ENCODE data around the gene FGD2. TPM values are rescaled to one million over a fixed set of nuclear protein-coding genes. Genes with fewer than 3 reads are reported as not detected.

Gene FGD2
- polyA plus RNA-seq, 2 donors = 4.1 to 4.3 TPM

DNA sequence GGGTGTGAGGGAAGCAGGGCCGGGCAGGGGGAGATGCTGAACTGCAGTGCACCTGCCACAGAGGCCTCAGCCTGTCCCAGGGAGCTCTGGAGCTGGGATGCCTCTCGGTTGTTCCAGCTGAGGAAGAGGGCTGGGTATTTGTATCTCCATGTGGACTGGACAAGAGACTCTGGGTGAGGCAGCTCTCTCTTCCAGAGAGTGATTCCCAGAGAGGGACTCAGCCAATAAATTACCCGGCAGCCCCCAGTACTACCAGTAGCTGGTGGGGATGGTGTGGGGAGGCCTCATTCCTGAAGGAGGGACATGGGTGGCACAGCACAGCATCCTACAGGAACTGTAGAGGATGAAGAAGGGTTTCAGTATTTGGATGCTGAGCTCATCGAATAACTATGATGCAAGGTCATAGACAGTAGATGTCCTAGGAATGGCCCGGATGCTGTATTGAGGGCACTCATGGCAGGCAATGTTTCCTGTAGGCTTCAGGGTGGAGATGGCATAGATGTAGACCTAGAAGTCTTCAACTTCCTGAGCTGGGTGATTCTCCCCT is 1.4 kb downstream of the FGD2 start:
- Histone ChIP-seq H3K4me3 (ENCODE audit: low read depth in 1 of 2, low read length in 2 of 2) (no peak overlapping the region), H3K27me3 (ENCODE audit: control insufficient read depth in 1 of 2, insufficient read depth in 2 of 2, low read length in 2 of 2) (no peaks in the 10 kb centered on the region), H3K27ac (ENCODE audit: low read depth in 2 of 2, low read length in 1 of 2) (peak overlapping the region in 1 of 2 donors; percentile 61), H3K4me1 (ENCODE audit: control insufficient read depth in 2 of 2, insufficient read depth in 2 of 2, low read length in 1 of 2) (peaks cover 0 to 6% of the 10 kb centered on the region in 2 donors), H3K36me3 (ENCODE audit: control insufficient read depth in 2 of 2, insufficient read depth in 2 of 2, low read length in 1 of 2) (no peaks in the 10 kb centered on the region), H3K9me3 (ENCODE audit: control insufficient read depth in 2 of 2, insufficient read depth in 1 of 2, low read depth in 1 of 2, low read length in 1 of 2) (no peaks in the 10 kb centered on the region)
- 63 to 75% methylated on average over 5 of the region's 5 CpGs for WGBS, 2 donors

DNA sequence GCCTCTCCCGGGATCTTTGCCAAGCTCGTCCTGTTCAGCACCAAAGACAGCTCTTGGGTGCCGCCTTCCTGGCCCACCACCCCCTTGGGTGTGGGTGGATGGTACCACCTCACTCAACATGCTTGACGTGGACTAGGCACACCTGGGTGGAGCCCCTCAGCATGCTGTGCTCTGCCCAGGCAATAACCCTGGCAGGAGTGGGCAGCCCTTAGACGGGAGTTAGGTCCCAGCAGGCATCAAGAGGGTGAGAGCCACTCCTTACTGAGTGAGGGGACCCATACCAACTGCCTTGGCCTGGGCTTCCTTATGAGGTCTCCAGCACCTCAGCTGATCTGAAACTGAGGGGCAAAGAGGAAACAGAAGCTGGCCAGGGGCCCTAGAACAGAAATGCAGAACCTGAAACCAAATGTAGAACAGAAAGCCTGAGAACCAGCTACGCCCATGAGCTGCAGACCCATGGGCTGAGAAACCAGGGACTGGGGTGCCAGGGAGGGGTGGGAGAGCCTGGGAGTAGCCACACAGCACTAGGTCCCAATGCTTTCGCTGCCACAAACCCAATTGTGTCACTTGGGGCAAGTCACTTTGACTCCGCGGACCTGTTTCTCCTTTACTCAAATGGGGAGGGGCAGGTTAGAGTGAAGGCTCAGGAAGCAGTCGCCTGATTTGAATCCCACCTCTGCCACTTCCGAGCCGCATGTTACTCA is 2.0 kb downstream of the FGD2 start:
- H3K9me3 ChIP-seq (ENCODE audit: control insufficient read depth in 2 of 2, insufficient read depth in 1 of 2, low read depth in 1 of 2, low read length in 1 of 2) = no peaks in the 10 kb centered on the region
- 65 to 67% methylated on average over 12 of the region's 12 CpGs for WGBS, 2 donors
- H3K27ac ChIP-seq (ENCODE audit: low read depth in 2 of 2, low read length in 1 of 2) = peak overlapping the region in 1 of 2 donors; percentile 26
- H3K4me1 ChIP-seq (ENCODE audit: control insufficient read depth in 2 of 2, insufficient read depth in 2 of 2, low read length in 1 of 2) = peaks cover 0 to 6% of the 10 kb centered on the region in 2 donors
- H3K4me3 ChIP-seq (ENCODE audit: low read depth in 1 of 2, low read length in 2 of 2) = no peak overlapping the region
- no peaks in the 10 kb centered on the region for H3K36me3 ChIP-seq (ENCODE audit: control insufficient read depth in 2 of 2, insufficient read depth in 2 of 2, low read length in 1 of 2)
- H3K27me3 ChIP-seq (ENCODE audit: control insufficient read depth in 1 of 2, insufficient read depth in 2 of 2, low read length in 2 of 2) = no peaks in the 10 kb centered on the region

GRCh38 chr6:37008484-37009465 is 3.3 kb downstream of the FGD2 start:
- H3K27me3 ChIP-seq (ENCODE audit: control insufficient read depth in 1 of 2, insufficient read depth in 2 of 2, low read length in 2 of 2) = no peaks in the 10 kb centered on the region
- no peak overlapping the region for H3K4me3 ChIP-seq (ENCODE audit: low read depth in 1 of 2, low read length in 2 of 2)
- peaks cover 0 to 6% of the 10 kb centered on the region in 2 donors for H3K4me1 ChIP-seq (ENCODE audit: control insufficient read depth in 2 of 2, insufficient read depth in 2 of 2, low read length in 1 of 2)
- no peaks in the 10 kb centered on the region for H3K36me3 ChIP-seq (ENCODE audit: control insufficient read depth in 2 of 2, insufficient read depth in 2 of 2, low read length in 1 of 2)
- H3K9me3 ChIP-seq (ENCODE audit: control insufficient read depth in 2 of 2, insufficient read depth in 1 of 2, low read depth in 1 of 2, low read length in 1 of 2) = no peaks in the 10 kb centered on the region
- WGBS, 2 donors = 86 to 88% methylated on average over 15 of the region's 15 CpGs
- no peak overlapping the region for H3K27ac ChIP-seq (ENCODE audit: low read depth in 2 of 2, low read length in 1 of 2)

DNA sequence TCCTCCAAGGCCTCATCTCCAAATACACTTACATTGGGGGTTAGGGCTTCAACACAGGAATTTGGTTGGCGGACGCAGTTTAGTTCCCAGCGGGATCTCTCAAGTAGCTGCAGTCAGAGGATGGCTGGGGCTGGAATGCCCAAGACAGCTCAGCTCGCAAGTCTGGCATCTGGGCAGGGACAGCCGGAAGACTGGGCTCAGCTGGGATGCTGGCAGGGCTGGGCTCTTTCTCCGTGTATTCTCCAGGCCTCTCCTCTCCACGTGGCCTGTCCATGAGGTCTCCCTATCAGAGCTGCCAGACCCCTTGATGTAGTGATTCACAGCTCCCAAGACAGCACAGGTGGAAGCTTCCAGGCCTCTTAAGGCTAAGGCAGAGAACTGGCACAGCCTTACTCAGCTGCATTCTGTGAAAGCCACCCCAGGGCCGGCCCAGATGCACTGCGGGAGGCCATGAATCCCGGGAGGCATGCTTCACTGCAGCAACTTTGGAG is 5.0 kb downstream of the FGD2 start:
- no peaks in the 10 kb centered on the region for H3K36me3 ChIP-seq (ENCODE audit: control insufficient read depth in 2 of 2, insufficient read depth in 2 of 2, low read length in 1 of 2)
- H3K4me3 ChIP-seq (ENCODE audit: low read depth in 1 of 2, low read length in 2 of 2) = no peak overlapping the region
- peaks cover 0 to 6% of the 10 kb centered on the region in 2 donors for H3K4me1 ChIP-seq (ENCODE audit: control insufficient read depth in 2 of 2, insufficient read depth in 2 of 2, low read length in 1 of 2)
- no peak overlapping the region for H3K27ac ChIP-seq (ENCODE audit: low read depth in 2 of 2, low read length in 1 of 2)
- 90 to 95% methylated on average over 10 of the region's 10 CpGs for WGBS, 2 donors
- H3K27me3 ChIP-seq (ENCODE audit: control insufficient read depth in 1 of 2, insufficient read depth in 2 of 2, low read length in 2 of 2) = no peaks in the 10 kb centered on the region
- H3K9me3 ChIP-seq (ENCODE audit: control insufficient read depth in 2 of 2, insufficient read depth in 1 of 2, low read depth in 1 of 2, low read length in 1 of 2) = no peaks in the 10 kb centered on the region

DNA sequence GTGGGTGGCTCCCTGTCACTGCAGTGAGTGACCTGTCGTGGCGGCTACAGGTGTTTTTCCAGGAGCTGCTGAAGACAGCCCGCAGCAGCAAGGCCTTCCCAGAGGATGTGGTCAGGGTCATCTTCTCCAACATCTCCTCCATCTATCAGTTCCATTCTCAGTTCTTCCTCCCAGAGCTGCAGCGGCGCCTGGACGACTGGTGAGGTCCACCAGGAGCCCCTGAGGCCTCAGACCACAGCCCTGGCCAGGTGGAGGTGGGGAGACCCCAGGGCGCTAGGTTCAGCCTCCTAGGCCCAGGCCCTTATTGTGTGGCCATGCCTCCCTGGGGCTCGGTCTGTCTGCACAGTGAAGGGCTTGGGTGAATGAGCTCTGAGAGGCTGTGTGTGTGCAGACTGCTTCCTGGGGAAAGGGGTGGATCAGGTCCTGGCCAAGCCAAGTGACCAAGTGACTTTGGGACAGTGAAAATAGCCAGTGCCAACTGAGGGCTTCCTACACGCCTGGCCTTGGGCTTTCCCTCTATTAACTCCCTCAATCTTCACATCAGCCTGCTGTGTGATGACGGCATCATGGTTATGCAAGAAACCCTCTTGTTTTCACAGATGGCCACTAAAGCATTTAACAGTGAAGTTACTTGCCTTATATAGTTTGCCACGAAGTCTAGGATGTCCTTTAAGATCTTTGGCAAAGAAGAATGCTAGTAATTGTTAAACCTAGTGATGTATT is 6.4 kb downstream of the FGD2 start:
- H3K9me3 ChIP-seq (ENCODE audit: control insufficient read depth in 2 of 2, insufficient read depth in 1 of 2, low read depth in 1 of 2, low read length in 1 of 2) = no peaks in the 10 kb centered on the region
- peaks cover 0 to 3% of the 10 kb centered on the region in 2 donors for H3K4me1 ChIP-seq (ENCODE audit: control insufficient read depth in 2 of 2, insufficient read depth in 2 of 2, low read length in 1 of 2)
- no peaks in the 10 kb centered on the region for H3K36me3 ChIP-seq (ENCODE audit: control insufficient read depth in 2 of 2, insufficient read depth in 2 of 2, low read length in 1 of 2)
- H3K27me3 ChIP-seq (ENCODE audit: control insufficient read depth in 1 of 2, insufficient read depth in 2 of 2, low read length in 2 of 2) = no peaks in the 10 kb centered on the region
- no peak overlapping the region for H3K27ac ChIP-seq (ENCODE audit: low read depth in 2 of 2, low read length in 1 of 2)
- H3K4me3 ChIP-seq (ENCODE audit: low read depth in 1 of 2, low read length in 2 of 2) = no peak overlapping the region
- 87 to 88% methylated on average over 11 of the region's 11 CpGs for WGBS, 2 donors

GRCh38 chr6:37013516-37014491 is 8.3 kb downstream of the FGD2 start:
- WGBS, 2 donors = 85 to 90% methylated on average over 21 of the region's 21 CpGs
- peaks cover 0 to under 1% of the 10 kb centered on the region in 2 donors for H3K4me1 ChIP-seq (ENCODE audit: control insufficient read depth in 2 of 2, insufficient read depth in 2 of 2, low read length in 1 of 2)
- H3K27me3 ChIP-seq (ENCODE audit: control insufficient read depth in 1 of 2, insufficient read depth in 2 of 2, low read length in 2 of 2) = no peaks in the 10 kb centered on the region

DNA sequence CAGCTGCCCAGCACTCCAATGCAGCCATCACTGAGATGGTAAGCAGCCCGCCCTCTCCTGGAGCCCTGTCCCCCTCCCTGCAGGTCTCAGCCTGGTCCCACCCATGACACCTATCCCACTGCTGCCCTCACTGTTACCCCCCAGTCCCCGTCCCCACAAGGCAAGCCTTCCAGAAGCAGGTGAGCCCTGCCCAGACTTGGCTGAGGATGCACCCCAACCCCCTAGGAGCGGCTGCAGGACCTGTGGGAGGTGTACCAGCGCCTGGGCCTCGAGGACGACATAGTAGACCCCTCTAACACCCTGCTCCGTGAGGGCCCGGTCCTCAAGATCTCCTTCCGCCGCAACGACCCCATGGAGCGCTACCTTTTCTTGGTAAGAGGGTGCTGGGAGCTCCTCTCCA is 9.2 kb downstream of the FGD2 start:
- no peaks in the 10 kb centered on the region for H3K9me3 ChIP-seq (ENCODE audit: control insufficient read depth in 2 of 2, insufficient read depth in 1 of 2, low read depth in 1 of 2, low read length in 1 of 2)
- H3K27me3 ChIP-seq (ENCODE audit: control insufficient read depth in 1 of 2, insufficient read depth in 2 of 2, low read length in 2 of 2) = no peaks in the 10 kb centered on the region
- H3K4me3 ChIP-seq (ENCODE audit: low read depth in 1 of 2, low read length in 2 of 2) = no peak overlapping the region
- no peak overlapping the region for H3K27ac ChIP-seq (ENCODE audit: low read depth in 2 of 2, low read length in 1 of 2)
- H3K36me3 ChIP-seq (ENCODE audit: control insufficient read depth in 2 of 2, insufficient read depth in 2 of 2, low read length in 1 of 2) = no peaks in the 10 kb centered on the region
- 92 to 95% methylated on average over 12 of the region's 12 CpGs for WGBS, 2 donors
- H3K4me1 ChIP-seq (ENCODE audit: control insufficient read depth in 2 of 2, insufficient read depth in 2 of 2, low read length in 1 of 2) = no peaks in the 10 kb centered on the region

More at GRCh38 chr6:37013516-37014491, 8.3 kb downstream of the FGD2 start:
- H3K9me3 ChIP-seq (ENCODE audit: control insufficient read depth in 2 of 2, insufficient read depth in 1 of 2, low read depth in 1 of 2, low read length in 1 of 2) = no peaks in the 10 kb centered on the region
- H3K36me3 ChIP-seq (ENCODE audit: control insufficient read depth in 2 of 2, insufficient read depth in 2 of 2, low read length in 1 of 2) = no peaks in the 10 kb centered on the region
- H3K27ac ChIP-seq (ENCODE audit: low read depth in 2 of 2, low read length in 1 of 2) = no peak overlapping the region
- no peak overlapping the region for H3K4me3 ChIP-seq (ENCODE audit: low read depth in 1 of 2, low read length in 2 of 2)

DNA sequence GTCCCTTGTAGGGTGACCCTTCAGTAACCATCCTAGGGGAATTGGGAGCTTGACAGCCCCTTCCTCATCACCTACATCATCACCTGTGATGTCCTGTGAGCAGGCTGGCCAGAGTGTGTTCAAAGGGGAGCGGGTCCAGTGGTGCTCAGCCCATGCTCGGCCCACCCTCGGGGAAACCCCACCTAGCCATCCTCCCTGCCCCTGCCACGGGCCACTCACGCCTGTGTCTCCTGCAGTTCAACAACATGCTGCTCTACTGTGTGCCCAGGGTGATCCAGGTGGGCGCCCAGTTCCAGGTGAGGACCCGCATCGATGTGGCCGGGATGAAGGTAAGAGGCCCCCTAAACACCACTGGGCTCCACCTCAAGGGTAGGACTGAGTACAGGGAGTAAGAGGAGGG is 10.1 kb downstream of the FGD2 start:
- no peaks in the 10 kb centered on the region for H3K27me3 ChIP-seq (ENCODE audit: control insufficient read depth in 1 of 2, insufficient read depth in 2 of 2, low read length in 2 of 2)
- no peak overlapping the region for H3K4me3 ChIP-seq (ENCODE audit: low read depth in 1 of 2, low read length in 2 of 2)
- 88 to 93% methylated on average over 9 of the region's 9 CpGs for WGBS, 2 donors
- no peaks in the 10 kb centered on the region for H3K9me3 ChIP-seq (ENCODE audit: control insufficient read depth in 2 of 2, insufficient read depth in 1 of 2, low read depth in 1 of 2, low read length in 1 of 2)
- no peaks in the 10 kb centered on the region for H3K36me3 ChIP-seq (ENCODE audit: control insufficient read depth in 2 of 2, insufficient read depth in 2 of 2, low read length in 1 of 2)
- H3K27ac ChIP-seq (ENCODE audit: low read depth in 2 of 2, low read length in 1 of 2) = no peak overlapping the region
- H3K4me1 ChIP-seq (ENCODE audit: control insufficient read depth in 2 of 2, insufficient read depth in 2 of 2, low read length in 1 of 2) = peaks cover 0 to 2% of the 10 kb centered on the region in 2 donors
